HG03064 (cell line): Measurements from ENCODE around the gene AUTS2.

Experiments used
- ATAC-seq: cut with Tn5 transposase; IDR thresholded peaks from one replicate; pipeline ENCODE4 v1.9.1; 2021; ENCODE audit warnings: low read depth; ENCODE audit not compliant: unreplicated experiment

The AUTS2 gene

GRCh38 chr7:69957661-69958060, 359.4 kb downstream of the AUTS2 start:
- ATAC-seq = no peak

- ATAC-seq = no peak
These were observed 361.7 kb downstream of the AUTS2 start for GRCh38 chr7:69959789-69960499.

- ATAC-seq = no peak
These were observed 363.2 kb downstream of the AUTS2 start for GRCh38 chr7:69961436-69961835.

- ATAC-seq = no peak
These were observed 364.2 kb downstream of the AUTS2 start for GRCh38 chr7:69962186-69963065.

GRCh38 chr7:69963393-69963792, 365.1 kb downstream of the AUTS2 start:
- ATAC-seq = no peak

GRCh38 chr7:69966766-69967591, 368.7 kb downstream of the AUTS2 start:
- ATAC-seq = no peak

GRCh38 chr7:69967689-69968450, 369.6 kb downstream of the AUTS2 start:
- ATAC-seq = peak; percentile 63

- no peak for ATAC-seq
These were observed 370.8 kb downstream of the AUTS2 start for GRCh38 chr7:69968969-69969556.

- no peak for ATAC-seq
These were observed 383.4 kb downstream of the AUTS2 start for GRCh38 chr7:69981646-69982045.

GRCh38 chr7:69982197-69982596, 383.9 kb downstream of the AUTS2 start:
- no peak for ATAC-seq

GRCh38 chr7:69989551-69989950, 391.3 kb downstream of the AUTS2 start:
- no peak for ATAC-seq

GRCh38 chr7:69992938-69993337, 394.7 kb downstream of the AUTS2 start:
- peak; percentile 94 for ATAC-seq

GRCh38 chr7:69994218-69994617, 395.9 kb downstream of the AUTS2 start:
- no peak for ATAC-seq

- no peak for ATAC-seq
These were observed 396.7 kb downstream of the AUTS2 start for GRCh38 chr7:69994886-69995542.

- no peak for ATAC-seq
These were observed 397.8 kb downstream of the AUTS2 start for GRCh38 chr7:69996121-69996520.

- no peak for ATAC-seq
These were observed 402.6 kb downstream of the AUTS2 start for GRCh38 chr7:70000737-70001348.

GRCh38 chr7:70005480-70005879, 407.2 kb downstream of the AUTS2 start:
- ATAC-seq = no peak

GRCh38 chr7:70005891-70006260, 407.6 kb downstream of the AUTS2 start:
- no peak for ATAC-seq
